ENCODE results near the gene DMP1.

The DMP1 gene

GRCh38 chr4:87697945-87698344 is 47.9 kb downstream of the DMP1 start:
- H3K4me3 ChIP-seq (ENCODE audit: control insufficient read depth, low read depth, low read length): no peak overlapping the region
- TF ChIP-seq CTCF (conservative IDR thresholded peaks at IDR 0.05; ENCODE audit: control insufficient read depth, insufficient read depth, low read depth, low read length): no peak
- no peak for DNase-seq (ENCODE audit: low read depth)

GRCh38 chr4:87698394-87698793 is 48.3 kb downstream of the DMP1 start:
- no peak overlapping the region for H3K4me3 ChIP-seq (ENCODE audit: control insufficient read depth, low read depth, low read length)
- no peak for TF ChIP-seq CTCF (conservative IDR thresholded peaks at IDR 0.05; ENCODE audit: control insufficient read depth, insufficient read depth, low read depth, low read length)
- no peak for DNase-seq (ENCODE audit: low read depth)

- H3K4me3 ChIP-seq (ENCODE audit: control insufficient read depth, low read depth, low read length): no peak overlapping the region
- no peak for DNase-seq (ENCODE audit: low read depth)
- no peak for TF ChIP-seq CTCF (conservative IDR thresholded peaks at IDR 0.05; ENCODE audit: control insufficient read depth, insufficient read depth, low read depth, low read length)
These were observed 53.9 kb downstream of the DMP1 start for GRCh38 chr4:87704001-87704400.

- no peak overlapping the region for H3K4me3 ChIP-seq (ENCODE audit: control insufficient read depth, low read depth, low read length)
- TF ChIP-seq CTCF (conservative IDR thresholded peaks at IDR 0.05; ENCODE audit: control insufficient read depth, insufficient read depth, low read depth, low read length): no peak
- DNase-seq (ENCODE audit: low read depth): no peak
These were observed 57.3 kb downstream of the DMP1 start for GRCh38 chr4:87707279-87707918.
